Spleen (tissue), 7 donors: ENCODE results near the gene MYO15A.

Source experiments
- POLR2AphosphoS5 ChIP-seq, 3 donors: sonication (generic); formaldehyde crosslinking; IDR thresholded peaks; one replicate each; pipeline ENCODE4 v1.5.1; 2017; ENCODE audit warnings: antibody characterized with exemption in 3 of 3
- TF ChIP-seq, protein P1 (sequence below), 11 experiments: fragments of 200-600 bp in 7 of 11; fragments of 450-650 bp in 4 of 11; sonication (generic) in 4 of 11; IDR thresholded peaks in 8 of 11; conservative IDR thresholded peaks in 3 of 11; 1 replicate in 7 of 11; 2 replicates in 4 of 11; pipeline versions ENCODE4 v1.4.0 to v1.8.0; 2016 to 2021; ENCODE audit warnings: antibody characterized with exemption in 11 of 11, inconsistent platforms in 4 of 11, mild to moderate bottlenecking in 1 of 11
- donor health status: DM: no; HTN: no; CAD: no; lungs with moderate emphysema.
- donor health status: DM: no; HTN: no; CAD: no.
- donor health status: DM: no; HTN: no; CAD: no.

DNA sequence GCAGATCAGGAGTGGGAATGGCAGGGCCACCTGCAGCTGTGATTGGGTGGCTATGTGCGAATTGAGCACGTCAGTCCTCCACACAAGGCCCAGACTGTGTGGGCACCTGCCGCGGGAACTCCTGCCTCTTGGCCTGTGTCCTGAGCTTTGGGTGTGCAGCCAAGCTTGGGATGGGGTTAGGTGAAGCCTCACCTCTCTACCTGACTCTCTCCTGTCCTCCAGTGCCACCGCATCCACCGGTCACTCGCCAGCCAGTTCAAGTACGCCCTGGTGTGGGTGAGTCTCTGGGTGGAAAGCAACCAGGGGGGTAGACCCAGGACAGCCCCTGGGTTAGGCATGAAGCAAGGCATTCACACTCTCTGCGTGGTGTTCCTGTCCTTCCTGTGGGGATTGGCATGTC, 2.3 kb upstream of the MYO15A start:
- TF ChIP-seq, protein P1, sequence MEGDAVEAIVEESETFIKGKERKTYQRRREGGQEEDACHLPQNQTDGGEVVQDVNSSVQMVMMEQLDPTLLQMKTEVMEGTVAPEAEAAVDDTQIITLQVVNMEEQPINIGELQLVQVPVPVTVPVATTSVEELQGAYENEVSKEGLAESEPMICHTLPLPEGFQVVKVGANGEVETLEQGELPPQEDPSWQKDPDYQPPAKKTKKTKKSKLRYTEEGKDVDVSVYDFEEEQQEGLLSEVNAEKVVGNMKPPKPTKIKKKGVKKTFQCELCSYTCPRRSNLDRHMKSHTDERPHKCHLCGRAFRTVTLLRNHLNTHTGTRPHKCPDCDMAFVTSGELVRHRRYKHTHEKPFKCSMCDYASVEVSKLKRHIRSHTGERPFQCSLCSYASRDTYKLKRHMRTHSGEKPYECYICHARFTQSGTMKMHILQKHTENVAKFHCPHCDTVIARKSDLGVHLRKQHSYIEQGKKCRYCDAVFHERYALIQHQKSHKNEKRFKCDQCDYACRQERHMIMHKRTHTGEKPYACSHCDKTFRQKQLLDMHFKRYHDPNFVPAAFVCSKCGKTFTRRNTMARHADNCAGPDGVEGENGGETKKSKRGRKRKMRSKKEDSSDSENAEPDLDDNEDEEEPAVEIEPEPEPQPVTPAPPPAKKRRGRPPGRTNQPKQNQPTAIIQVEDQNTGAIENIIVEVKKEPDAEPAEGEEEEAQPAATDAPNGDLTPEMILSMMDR (IDR thresholded peaks at IDR 0.05 in 8 of 11, conservative IDR thresholded peaks at IDR 0.05 in 3 of 11): no peak
- TF ChIP-seq POLR2AphosphoS5 (IDR thresholded peaks at IDR 0.05): no peak
